ENCODE results near the gene TXNDC5.

DNA sequence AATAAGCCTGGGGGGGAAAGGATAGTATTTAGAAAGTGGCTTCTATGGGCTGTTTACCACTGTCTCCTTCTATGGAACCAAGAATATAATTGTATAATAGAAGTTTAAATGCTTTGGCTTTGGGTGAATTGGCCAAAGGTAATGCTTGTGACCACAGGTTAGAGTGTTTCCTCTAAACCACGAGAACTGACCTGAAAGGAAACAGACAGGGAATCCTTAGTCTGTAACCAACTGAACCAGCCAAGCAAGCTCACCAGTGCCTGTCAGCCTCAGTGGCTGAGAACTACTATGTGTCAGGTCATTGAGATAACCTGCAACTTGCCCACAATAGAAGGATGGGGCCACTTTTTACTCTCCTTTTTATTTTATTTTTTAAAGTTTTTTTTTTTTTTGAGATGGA lies 47.9 kb upstream of the TXNDC5 start:
- TF ChIP-seq, protein P1, sequence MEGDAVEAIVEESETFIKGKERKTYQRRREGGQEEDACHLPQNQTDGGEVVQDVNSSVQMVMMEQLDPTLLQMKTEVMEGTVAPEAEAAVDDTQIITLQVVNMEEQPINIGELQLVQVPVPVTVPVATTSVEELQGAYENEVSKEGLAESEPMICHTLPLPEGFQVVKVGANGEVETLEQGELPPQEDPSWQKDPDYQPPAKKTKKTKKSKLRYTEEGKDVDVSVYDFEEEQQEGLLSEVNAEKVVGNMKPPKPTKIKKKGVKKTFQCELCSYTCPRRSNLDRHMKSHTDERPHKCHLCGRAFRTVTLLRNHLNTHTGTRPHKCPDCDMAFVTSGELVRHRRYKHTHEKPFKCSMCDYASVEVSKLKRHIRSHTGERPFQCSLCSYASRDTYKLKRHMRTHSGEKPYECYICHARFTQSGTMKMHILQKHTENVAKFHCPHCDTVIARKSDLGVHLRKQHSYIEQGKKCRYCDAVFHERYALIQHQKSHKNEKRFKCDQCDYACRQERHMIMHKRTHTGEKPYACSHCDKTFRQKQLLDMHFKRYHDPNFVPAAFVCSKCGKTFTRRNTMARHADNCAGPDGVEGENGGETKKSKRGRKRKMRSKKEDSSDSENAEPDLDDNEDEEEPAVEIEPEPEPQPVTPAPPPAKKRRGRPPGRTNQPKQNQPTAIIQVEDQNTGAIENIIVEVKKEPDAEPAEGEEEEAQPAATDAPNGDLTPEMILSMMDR (conservative IDR thresholded peaks at IDR 0.05) = no peak
- TF ChIP-seq ZFX (IDR thresholded peaks at IDR 0.05) = no peak

Measured in C4-2B (cell line).